Testis (tissue), 2 donors: ENCODE data around the gene EXOSC1.
"Not testable (repeated sequence)": the region's sequence is repeated elsewhere in the genome, so short reads cannot be mapped to it uniquely, and the experiment has no call there.

Experiments used
- POLR2A ChIP-seq: fragments of 450-650 bp; IDR thresholded peaks from one replicate; pipeline ENCODE4 v1.6.1; 2017; ENCODE audit warnings: antibody characterized with exemption, mild to moderate bottlenecking, moderate library complexity
- TF ChIP-seq, protein P1 (sequence below), 3 experiments: fragments of 450-650 bp in 2 of 3; fragments of 200-600 bp in 1 of 3; sonication (generic) in 1 of 3; IDR thresholded peaks; one replicate each; pipeline ENCODE4 v1.5.1; 2016 to 2019; ENCODE audit warnings: antibody characterized with exemption in 3 of 3, mild to moderate bottlenecking in 2 of 3, moderate library complexity in 1 of 3

DNA sequence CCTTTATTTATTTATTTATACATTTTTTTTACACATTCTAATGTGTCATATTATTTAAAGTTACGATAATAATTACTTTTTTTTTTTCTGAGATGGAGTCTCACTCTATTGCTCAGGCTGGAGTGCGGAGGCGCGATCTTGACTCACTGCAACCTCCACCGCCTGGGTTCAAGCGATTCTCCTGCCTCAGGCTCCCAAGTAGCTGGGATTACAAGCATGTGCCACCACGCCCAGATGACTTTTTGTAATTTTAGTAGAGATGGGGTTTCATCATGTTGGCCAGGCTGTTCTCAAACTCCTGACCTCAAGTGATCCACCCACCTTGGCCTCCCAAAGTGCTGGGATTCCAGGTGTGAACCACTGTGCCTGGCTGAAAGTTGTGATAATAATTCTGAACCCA, 39.3 kb downstream of the EXOSC1 start:
- TF ChIP-seq, protein P1, sequence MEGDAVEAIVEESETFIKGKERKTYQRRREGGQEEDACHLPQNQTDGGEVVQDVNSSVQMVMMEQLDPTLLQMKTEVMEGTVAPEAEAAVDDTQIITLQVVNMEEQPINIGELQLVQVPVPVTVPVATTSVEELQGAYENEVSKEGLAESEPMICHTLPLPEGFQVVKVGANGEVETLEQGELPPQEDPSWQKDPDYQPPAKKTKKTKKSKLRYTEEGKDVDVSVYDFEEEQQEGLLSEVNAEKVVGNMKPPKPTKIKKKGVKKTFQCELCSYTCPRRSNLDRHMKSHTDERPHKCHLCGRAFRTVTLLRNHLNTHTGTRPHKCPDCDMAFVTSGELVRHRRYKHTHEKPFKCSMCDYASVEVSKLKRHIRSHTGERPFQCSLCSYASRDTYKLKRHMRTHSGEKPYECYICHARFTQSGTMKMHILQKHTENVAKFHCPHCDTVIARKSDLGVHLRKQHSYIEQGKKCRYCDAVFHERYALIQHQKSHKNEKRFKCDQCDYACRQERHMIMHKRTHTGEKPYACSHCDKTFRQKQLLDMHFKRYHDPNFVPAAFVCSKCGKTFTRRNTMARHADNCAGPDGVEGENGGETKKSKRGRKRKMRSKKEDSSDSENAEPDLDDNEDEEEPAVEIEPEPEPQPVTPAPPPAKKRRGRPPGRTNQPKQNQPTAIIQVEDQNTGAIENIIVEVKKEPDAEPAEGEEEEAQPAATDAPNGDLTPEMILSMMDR (IDR thresholded peaks at IDR 0.05): not testable (repeated sequence)
- not testable (repeated sequence) for TF ChIP-seq POLR2A
